Suprapubic skin (tissue), 4 donors: ENCODE data around the gene ACER3.

Source experiments
- EP300 ChIP-seq: sonication (generic); formaldehyde crosslinking; IDR thresholded peaks from one replicate; pipeline ENCODE4 v1.6.1; 2017; ENCODE audit warnings: antibody characterized with exemption
- POLR2A ChIP-seq, 2 donors: fragments of 450-650 bp; IDR thresholded peaks; one replicate each; pipeline ENCODE4 v1.6.1; 2017; ENCODE audit warnings: antibody characterized with exemption in 2 of 2, mild to moderate bottlenecking in 2 of 2, moderate library complexity in 2 of 2
- POLR2AphosphoS5 ChIP-seq, 3 donors: sonication (generic); formaldehyde crosslinking; IDR thresholded peaks; one replicate each; pipeline ENCODE4 v1.6.1; 2017; ENCODE audit warnings: antibody characterized with exemption in 3 of 3
- TF ChIP-seq, protein P1 (sequence below), 2 donors: fragments of 200-600 bp in 1 of 2; fragments of 450-650 bp in 1 of 2; sonication (generic) in 1 of 2; IDR thresholded peaks; one replicate each; pipeline ENCODE4 v1.5.1; 2016 to 2019; ENCODE audit warnings: antibody characterized with exemption in 2 of 2, mild to moderate bottlenecking in 1 of 2, moderate library complexity in 1 of 2

GRCh38 chr11:77024745-77025144 lies 164.0 kb downstream of the ACER3 start:
- TF ChIP-seq, protein P1, sequence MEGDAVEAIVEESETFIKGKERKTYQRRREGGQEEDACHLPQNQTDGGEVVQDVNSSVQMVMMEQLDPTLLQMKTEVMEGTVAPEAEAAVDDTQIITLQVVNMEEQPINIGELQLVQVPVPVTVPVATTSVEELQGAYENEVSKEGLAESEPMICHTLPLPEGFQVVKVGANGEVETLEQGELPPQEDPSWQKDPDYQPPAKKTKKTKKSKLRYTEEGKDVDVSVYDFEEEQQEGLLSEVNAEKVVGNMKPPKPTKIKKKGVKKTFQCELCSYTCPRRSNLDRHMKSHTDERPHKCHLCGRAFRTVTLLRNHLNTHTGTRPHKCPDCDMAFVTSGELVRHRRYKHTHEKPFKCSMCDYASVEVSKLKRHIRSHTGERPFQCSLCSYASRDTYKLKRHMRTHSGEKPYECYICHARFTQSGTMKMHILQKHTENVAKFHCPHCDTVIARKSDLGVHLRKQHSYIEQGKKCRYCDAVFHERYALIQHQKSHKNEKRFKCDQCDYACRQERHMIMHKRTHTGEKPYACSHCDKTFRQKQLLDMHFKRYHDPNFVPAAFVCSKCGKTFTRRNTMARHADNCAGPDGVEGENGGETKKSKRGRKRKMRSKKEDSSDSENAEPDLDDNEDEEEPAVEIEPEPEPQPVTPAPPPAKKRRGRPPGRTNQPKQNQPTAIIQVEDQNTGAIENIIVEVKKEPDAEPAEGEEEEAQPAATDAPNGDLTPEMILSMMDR (IDR thresholded peaks at IDR 0.05) = no peak
- TF ChIP-seq POLR2AphosphoS5 (IDR thresholded peaks at IDR 0.05) = no peak
- TF ChIP-seq EP300 = no peak
- TF ChIP-seq POLR2A (IDR thresholded peaks at IDR 0.05) = no peak
